HepG2 (cell line): ENCODE measurements around the gene PIP4K2C. TPM values are rescaled to one million over a fixed set of nuclear protein-coding genes. Genes with fewer than 3 reads are reported as not detected.

Experiments used
- ATAC-seq: fragments of 200-7000 bp; cut with Tn5 transposase; 3 replicates; pipeline ENCODE4 v1.9.1; 2020; ENCODE audit warnings: mild to moderate bottlenecking, moderate library complexity
- BruUV-seq: library from RNA; stranded (reverse); fragments of 400-500 nt; replicated peaks from 2 replicates; lab custom pipeline; 2021; lab: Mats Ljungman, UMichigan
- CTCF ChIA-PET: fragments of 300-600 bp; formaldehyde crosslinking; extraction: SDS; loops from one replicate; lab custom pipeline; 2021; ENCODE audit warnings: low total read pairs, inconsistent platforms, low intra/inter-chr PET ratio; lab: Yijun Ruan, JAX
- POLR2A ChIA-PET: fragments of 350-600 bp; sonication (Branson Sonifier 250); formaldehyde crosslinking; loops from one replicate; lab custom pipeline; 2020; ENCODE audit warnings: antibody characterized with exemption, inconsistent platforms; lab: Yijun Ruan, JAX
- DNase-seq: peaks from one replicate; pipeline ENCODE4 v3.0.0-alpha.2; 2015; ENCODE audit warnings: low spot score
- FAIRE-seq: peaks from 3 replicates; lab custom pipeline; 2011; peaks lifted over from hg19 to GRCh38; lab: Jason Lieb, UNC
- H2AFZ ChIP-seq: one replicate; pipeline ENCODE4 v1.6.1; 2011; ENCODE audit warnings: low read length, inconsistent platforms
- H3K27ac ChIP-seq: fragments of 300-600 bp; 3 replicates; pipeline ENCODE4 v1.8.0; 2011; ENCODE audit warnings: mixed run types, mild to moderate bottlenecking, mixed read lengths, low read length, inconsistent platforms; ENCODE audit not compliant: insufficient read depth; ENCODE audit errors: extremely low read length
- H3K27me3 ChIP-seq, 2 experiments: fragments of 200-600 bp in 1 of 2; 2 replicates in 1 of 2; 3 replicates in 1 of 2; pipeline versions ENCODE4 v1.6.0 to v1.8.0; 2011; ENCODE audit warnings: low read length in 2 of 2, mild to moderate bottlenecking in 2 of 2, moderate library complexity in 2 of 2, inconsistent platforms in 1 of 2; ENCODE audit not compliant: insufficient read depth in 2 of 2, control insufficient read depth in 1 of 2
- H3K36me3 ChIP-seq, 2 experiments: fragments of 200-600 bp in 1 of 2; replicated peaks in 1 of 2; 2 replicates in 1 of 2; 3 replicates in 1 of 2; pipeline versions ENCODE4 v1.5.1 to v1.8.0; 2011; ENCODE audit warnings: low read length in 2 of 2, inconsistent platforms in 1 of 2; ENCODE audit not compliant: insufficient read depth in 2 of 2, control insufficient read depth in 1 of 2
- H3K4me1 ChIP-seq: 2 replicates; pipeline ENCODE4 v1.5.1; 2012; ENCODE audit warnings: low read length, inconsistent platforms; ENCODE audit not compliant: insufficient read depth
- H3K4me2 ChIP-seq: 2 replicates; pipeline ENCODE4 v1.6.0; 2011; ENCODE audit warnings: low read depth, low read length, inconsistent platforms
- H3K4me3 ChIP-seq, 3 experiments: fragments of 200-600 bp in 1 of 3; sonication (generic), shearing (Covaris generic) in 1 of 3; replicated peaks in 1 of 3; 2 replicates each; pipeline ENCODE4 v1.5.1; 2011 to 2016; ENCODE audit warnings: low read length in 3 of 3, inconsistent platforms in 2 of 3, low read depth in 2 of 3, mild to moderate bottlenecking in 2 of 3, control low read depth in 1 of 3, mixed read lengths in 1 of 3; ENCODE audit not compliant: insufficient read depth in 1 of 3
- H3K79me2 ChIP-seq: one replicate; pipeline ENCODE4 v1.6.1; 2011; ENCODE audit warnings: low read length, inconsistent platforms; ENCODE audit not compliant: insufficient read depth
- H3K9ac ChIP-seq: 2 replicates; pipeline ENCODE4 v1.6.0; 2011; ENCODE audit warnings: mild to moderate bottlenecking, low read depth, low read length, inconsistent platforms; ENCODE audit not compliant: insufficient read depth
- H3K9me3 ChIP-seq: 2 replicates; pipeline ENCODE4 v1.5.1; 2012; ENCODE audit warnings: mild to moderate bottlenecking, low read length
- H4K20me1 ChIP-seq: 2 replicates; pipeline ENCODE4 v1.6.0; 2011; ENCODE audit warnings: inconsistent platforms, mild to moderate bottlenecking, low read length, moderate library complexity; ENCODE audit not compliant: insufficient read depth
- DMTF1 ChIP-seq: sonication (generic); formaldehyde crosslinking; IDR thresholded peaks from 2 replicates; pipeline ENCODE4 v1.4.0; 2020; ENCODE audit warnings: mild to moderate bottlenecking, missing genetic modification reagents
- KLF12 ChIP-seq: sonication (generic); formaldehyde crosslinking; IDR thresholded peaks from 2 replicates; pipeline ENCODE4 v1.4.0; 2020; ENCODE audit warnings: missing genetic modification reagents, borderline replicate concordance
- PRDM10 ChIP-seq: sonication (generic); formaldehyde crosslinking; IDR thresholded peaks from 2 replicates; pipeline ENCODE4 v1.4.0; 2020; ENCODE audit warnings: low read depth, missing genetic modification reagents
- SRSF9 ChIP-seq: fragments of 200-400 bp; formaldehyde crosslinking; IDR thresholded peaks from 2 replicates; pipeline ENCODE4 v1.6.1; 2018; ENCODE audit warnings: borderline replicate concordance, mild to moderate bottlenecking, low read depth, low read length; ENCODE audit not compliant: insufficient read depth, poor library complexity, severe bottlenecking
- ZMAT5 ChIP-seq: sonication (generic); formaldehyde crosslinking; IDR thresholded peaks from 2 replicates; pipeline ENCODE4 v1.5.0; 2020; ENCODE audit warnings: mild to moderate bottlenecking, low read depth, missing genetic modification reagents, borderline replicate concordance
- ZNF264 ChIP-seq: sonication (generic); formaldehyde crosslinking; IDR thresholded peaks from 2 replicates; pipeline ENCODE4 v1.4.0; 2020; ENCODE audit warnings: missing genetic modification reagents
- ZNF496 ChIP-seq: sonication (generic); formaldehyde crosslinking; IDR thresholded peaks from 2 replicates; pipeline ENCODE4 v1.8.1; 2023; ENCODE audit warnings: mild to moderate bottlenecking, moderate library complexity, missing genetic modification reagents; ENCODE audit not compliant: insufficient replicate concordance
- ZNF547 ChIP-seq: sonication (generic); formaldehyde crosslinking; IDR thresholded peaks from 2 replicates; pipeline ENCODE4 v1.5.1; 2020; ENCODE audit warnings: mild to moderate bottlenecking, missing genetic modification reagents
- ZNF850 ChIP-seq: sonication (generic); formaldehyde crosslinking; conservative IDR thresholded peaks from 2 replicates; pipeline ENCODE4 v1.9.0; 2021; ENCODE audit warnings: mild to moderate bottlenecking, missing genetic modification reagents
- WGBS: methylation state at CpG from one replicate; pipeline ENCODE4 v1.1.6; 2017; ENCODE audit warnings: low lambda C conversion rate; 5-methylcytosine and 5-hydroxymethylcytosine counted together
- in situ Hi-C: cut with HindIII; loops from 2 replicates; pipeline ENCODE4 v1.10.0; 2017; ENCODE audit warnings: low pct_unique_long_range_greater_than_20kb; ENCODE audit not compliant: extremely low pct_ligation_motif_present
- intact Hi-C: fragments of 100-400 bp; cut with micrococcal nuclease; formaldehyde crosslinking; loops from one replicate; pipeline ENCODE4 v1.10.0; 2022; ENCODE audit not compliant: unreplicated experiment
- polyA plus RNA-seq, 8 experiments: library from polyadenylated mRNA; depleted of rRNA in 3 of 8; stranded (reverse) in 7 of 8; unstranded in 1 of 8; fragments of >200 nt; fragmentation: Illumina TruSeq in 4 of 8; extraction: Trizol in 4 of 8; gene quantifications; 2 replicates each; pipeline versions ENCODE4 v1.2.1 to v1.2.3, GENCODE V29; 2011 to 2016; ENCODE audit warnings: low read depth in 4 of 8, missing spikeins in 1 of 8, mixed read lengths in 1 of 8; ENCODE audit not compliant: insufficient read depth in 1 of 8
- total RNA-seq, 5 experiments: library from RNA; depleted of rRNA; stranded (reverse); fragments of >200 nt; fragmentation: Illumina TruSeq; extraction: Trizol; gene quantifications; 2 replicates each; pipeline ENCODE4 v1.2.3, GENCODE V29; 2016; ENCODE audit warnings: low read depth in 1 of 5
- TF ChIP-seq, protein P1 (sequence below): sonication (generic); formaldehyde crosslinking; IDR thresholded peaks from 2 replicates; pipeline ENCODE4 v1.4.0; 2020; ENCODE audit warnings: missing genetic modification reagents
- TF ChIP-seq, protein P2 (sequence below): sonication (generic); formaldehyde crosslinking; IDR thresholded peaks from 2 replicates; pipeline ENCODE4 v1.5.1; 2020; ENCODE audit warnings: missing genetic modification reagents, mild to moderate bottlenecking, borderline replicate concordance

Gene PIP4K2C
- total and polyA plus RNA-seq, 2 of the 13 experiments (the other 11 are each of a cell fraction or from before 2014, with no cell fraction given): 23.3 to 26.4 TPM

- no peak overlapping the region for H3K27ac ChIP-seq
- H3K4me2 ChIP-seq: no peak overlapping the region
- intact Hi-C loops (no loop called here), in situ Hi-C loops (no loop called here)
- peaks cover 10 to 34% of the 10 kb centered on the region in 2 experiments; a peak in 4 of 5 replicates for H3K27me3 ChIP-seq
- no TSS peak for BruUV-seq
- no peaks in the 10 kb centered on the region for H4K20me1 ChIP-seq
- peaks cover 31% of the 10 kb centered on the region for H3K4me1 ChIP-seq
- FAIRE-seq (no peak), ATAC-seq (no peak), DNase-seq (no peak)
- no peaks in the 10 kb centered on the region for H3K9me3 ChIP-seq
- POLR2A ChIA-PET: interaction anchor here (0.9 kb wide), 1 partner anchor 35 kb away, joined by 4 read pairs; the partner anchor contains the start of gene PIP4K2C
- 68% methylated on average over 11 of the region's 12 CpGs for WGBS
- H3K4me3 ChIP-seq: no peak overlapping the region
- H3K36me3 ChIP-seq: 0 out of 5 replicates have a peak, but pooled peaks cover 0 to 3% of the 10 kb centered on the region in 2 experiments
- H2AFZ ChIP-seq: no peak overlapping the region
- no peaks in the 10 kb centered on the region for H3K79me2 ChIP-seq
- CTCF ChIA-PET: no interaction called here
- no peak overlapping the region for H3K9ac ChIP-seq
- TF ChIP-seq PRDM10: no peak
- no peak for TF ChIP-seq ZNF264 (CRISPR knock-in tag)
- TF ChIP-seq ZNF850 (CRISPR knock-in tag): no peak
- no peak for TF ChIP-seq ZNF547 (CRISPR knock-in tag)
- TF ChIP-seq ZMAT5 (CRISPR knock-in tag): no peak
- no peak for TF ChIP-seq SRSF9
- TF ChIP-seq, protein P1, sequence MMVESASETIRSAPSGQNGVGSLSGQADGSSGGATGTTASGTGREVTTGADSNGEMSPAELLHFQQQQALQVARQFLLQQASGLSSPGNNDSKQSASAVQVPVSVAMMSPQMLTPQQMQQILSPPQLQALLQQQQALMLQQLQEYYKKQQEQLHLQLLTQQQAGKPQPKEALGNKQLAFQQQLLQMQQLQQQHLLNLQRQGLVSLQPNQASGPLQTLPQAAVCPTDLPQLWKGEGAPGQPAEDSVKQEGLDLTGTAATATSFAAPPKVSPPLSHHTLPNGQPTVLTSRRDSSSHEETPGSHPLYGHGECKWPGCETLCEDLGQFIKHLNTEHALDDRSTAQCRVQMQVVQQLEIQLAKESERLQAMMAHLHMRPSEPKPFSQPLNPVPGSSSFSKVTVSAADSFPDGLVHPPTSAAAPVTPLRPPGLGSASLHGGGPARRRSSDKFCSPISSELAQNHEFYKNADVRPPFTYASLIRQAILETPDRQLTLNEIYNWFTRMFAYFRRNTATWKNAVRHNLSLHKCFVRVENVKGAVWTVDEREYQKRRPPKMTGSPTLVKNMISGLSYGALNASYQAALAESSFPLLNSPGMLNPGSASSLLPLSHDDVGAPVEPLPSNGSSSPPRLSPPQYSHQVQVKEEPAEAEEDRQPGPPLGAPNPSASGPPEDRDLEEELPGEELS (CRISPR knock-in tag): no peak
- no peak for TF ChIP-seq ZNF496 (CRISPR knock-in tag)
- TF ChIP-seq KLF12 (CRISPR knock-in tag): no peak
- TF ChIP-seq, protein P2, sequence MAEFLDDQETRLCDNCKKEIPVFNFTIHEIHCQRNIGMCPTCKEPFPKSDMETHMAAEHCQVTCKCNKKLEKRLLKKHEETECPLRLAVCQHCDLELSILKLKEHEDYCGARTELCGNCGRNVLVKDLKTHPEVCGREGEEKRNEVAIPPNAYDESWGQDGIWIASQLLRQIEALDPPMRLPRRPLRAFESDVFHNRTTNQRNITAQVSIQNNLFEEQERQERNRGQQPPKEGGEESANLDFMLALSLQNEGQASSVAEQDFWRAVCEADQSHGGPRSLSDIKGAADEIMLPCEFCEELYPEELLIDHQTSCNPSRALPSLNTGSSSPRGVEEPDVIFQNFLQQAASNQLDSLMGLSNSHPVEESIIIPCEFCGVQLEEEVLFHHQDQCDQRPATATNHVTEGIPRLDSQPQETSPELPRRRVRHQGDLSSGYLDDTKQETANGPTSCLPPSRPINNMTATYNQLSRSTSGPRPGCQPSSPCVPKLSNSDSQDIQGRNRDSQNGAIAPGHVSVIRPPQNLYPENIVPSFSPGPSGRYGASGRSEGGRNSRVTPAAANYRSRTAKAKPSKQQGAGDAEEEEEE (CRISPR knock-in tag): no peak
- TF ChIP-seq DMTF1: no peak
These were observed 34.5 kb downstream of the PIP4K2C start for GRCh38 chr12:57625261-57626032.
